ENCODE data around the gene HNF1B. TPM values are rescaled to one million over a fixed set of nuclear protein-coding genes. Genes with fewer than 3 reads are reported as not detected.

The HNF1B gene
- total and polyA plus RNA-seq, 12 donors = not detected

DNA sequence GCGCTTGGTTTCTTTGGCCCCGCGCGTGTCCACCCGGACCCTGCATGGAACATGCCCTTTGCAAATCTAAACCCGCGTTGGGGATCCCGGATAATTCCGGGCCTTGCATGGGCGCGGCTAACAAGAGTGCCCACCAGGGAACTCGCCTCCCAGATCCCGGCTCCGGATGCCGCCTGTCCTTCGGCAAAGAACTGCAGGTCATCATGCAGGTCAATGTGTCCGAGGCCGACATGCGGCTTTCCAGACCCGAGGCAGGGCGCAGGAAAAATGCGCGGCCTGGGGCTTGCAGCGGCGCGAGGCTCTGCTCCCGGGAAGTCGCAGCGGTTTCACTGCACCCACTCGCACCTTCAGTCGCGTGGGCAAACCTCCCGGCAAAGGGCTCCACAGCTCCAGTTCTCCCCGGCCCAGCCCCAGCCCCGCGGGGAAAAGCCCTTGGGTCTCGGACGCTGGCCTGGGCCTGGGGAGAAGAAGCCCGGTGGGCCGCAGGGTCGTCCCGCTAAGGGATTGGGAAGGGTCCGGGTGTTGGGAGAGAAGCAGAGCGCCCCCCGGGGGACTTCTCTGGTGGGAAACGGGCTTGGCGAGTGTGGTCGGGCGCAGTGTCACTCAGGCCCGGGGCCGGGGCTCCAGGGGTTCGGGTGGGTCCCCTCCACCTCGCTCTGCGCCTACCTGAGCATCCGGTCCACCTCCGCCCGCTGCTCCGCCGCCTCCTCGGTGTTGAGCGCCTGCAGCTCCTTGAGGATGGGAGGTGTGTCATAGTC lies 805 bp downstream of the HNF1B start:
- DNase-seq = no peak
- H3K36me3 ChIP-seq = no peaks in the 10 kb centered on the region
- peaks cover 32 to 100% (median 98%) of the 10 kb centered on the region in 7 donors for H3K27me3 ChIP-seq
- no peaks in the 10 kb centered on the region for H3K9me3 ChIP-seq
- intact Hi-C loops (cut with DNase I) = loop anchor here in 1 of 10 donors (2.0 kb wide), 1 partner anchor 43 kb away; no protein-coding TSS in a partner anchor
- H3K4me3 ChIP-seq = peak overlapping the region in 8 of 10 donors; percentile 19 to 52 (median 35)
- H3K27ac ChIP-seq = no peak overlapping the region
- peak in 4 of 8 donors; percentile 8 to 30 (median 10) for ATAC-seq
- TF ChIP-seq, protein P1, sequence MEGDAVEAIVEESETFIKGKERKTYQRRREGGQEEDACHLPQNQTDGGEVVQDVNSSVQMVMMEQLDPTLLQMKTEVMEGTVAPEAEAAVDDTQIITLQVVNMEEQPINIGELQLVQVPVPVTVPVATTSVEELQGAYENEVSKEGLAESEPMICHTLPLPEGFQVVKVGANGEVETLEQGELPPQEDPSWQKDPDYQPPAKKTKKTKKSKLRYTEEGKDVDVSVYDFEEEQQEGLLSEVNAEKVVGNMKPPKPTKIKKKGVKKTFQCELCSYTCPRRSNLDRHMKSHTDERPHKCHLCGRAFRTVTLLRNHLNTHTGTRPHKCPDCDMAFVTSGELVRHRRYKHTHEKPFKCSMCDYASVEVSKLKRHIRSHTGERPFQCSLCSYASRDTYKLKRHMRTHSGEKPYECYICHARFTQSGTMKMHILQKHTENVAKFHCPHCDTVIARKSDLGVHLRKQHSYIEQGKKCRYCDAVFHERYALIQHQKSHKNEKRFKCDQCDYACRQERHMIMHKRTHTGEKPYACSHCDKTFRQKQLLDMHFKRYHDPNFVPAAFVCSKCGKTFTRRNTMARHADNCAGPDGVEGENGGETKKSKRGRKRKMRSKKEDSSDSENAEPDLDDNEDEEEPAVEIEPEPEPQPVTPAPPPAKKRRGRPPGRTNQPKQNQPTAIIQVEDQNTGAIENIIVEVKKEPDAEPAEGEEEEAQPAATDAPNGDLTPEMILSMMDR (IDR thresholded peaks at IDR 0.05) = no peak
- WGBS, 2 donors = 3 to 4% methylated on average over 61 of the region's 61 CpGs
- H3K4me1 ChIP-seq = peaks cover 8 to 42% (median 32%) of the 10 kb centered on the region in 9 donors

DNA sequence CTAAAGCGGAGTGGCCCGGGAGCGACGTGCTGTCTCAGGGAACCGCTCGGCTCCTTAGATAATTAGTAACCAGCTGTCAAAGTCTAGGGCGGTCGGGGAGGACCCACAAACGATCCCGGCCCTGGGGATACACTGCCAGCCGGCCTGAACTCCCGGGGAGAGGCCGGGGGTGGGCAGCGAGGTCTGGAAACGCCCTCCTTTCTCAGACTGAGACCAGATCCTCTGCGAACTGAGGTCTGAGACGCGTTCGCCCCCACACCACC lies 1.3 kb downstream of the HNF1B start:
- peak overlapping the region in 8 of 10 donors; percentile 19 to 52 (median 35) for H3K4me3 ChIP-seq
- H3K27me3 ChIP-seq = peaks cover 36 to 100% (median 99%) of the 10 kb centered on the region in 7 donors
- H3K4me1 ChIP-seq = peaks cover 8 to 42% (median 32%) of the 10 kb centered on the region in 9 donors
- no peaks in the 10 kb centered on the region for H3K36me3 ChIP-seq
- 1 to 2% methylated on average over 19 of the region's 19 CpGs for WGBS, 2 donors
- TF ChIP-seq, protein P1 (IDR thresholded peaks at IDR 0.05) = no peak
- no peak overlapping the region for H3K27ac ChIP-seq
- ATAC-seq = peak in 2 of 8 donors; percentile 21 to 50
- no peaks in the 10 kb centered on the region for H3K9me3 ChIP-seq
- intact Hi-C loops (cut with DNase I) = no loop called here
- DNase-seq = no peak

DNA sequence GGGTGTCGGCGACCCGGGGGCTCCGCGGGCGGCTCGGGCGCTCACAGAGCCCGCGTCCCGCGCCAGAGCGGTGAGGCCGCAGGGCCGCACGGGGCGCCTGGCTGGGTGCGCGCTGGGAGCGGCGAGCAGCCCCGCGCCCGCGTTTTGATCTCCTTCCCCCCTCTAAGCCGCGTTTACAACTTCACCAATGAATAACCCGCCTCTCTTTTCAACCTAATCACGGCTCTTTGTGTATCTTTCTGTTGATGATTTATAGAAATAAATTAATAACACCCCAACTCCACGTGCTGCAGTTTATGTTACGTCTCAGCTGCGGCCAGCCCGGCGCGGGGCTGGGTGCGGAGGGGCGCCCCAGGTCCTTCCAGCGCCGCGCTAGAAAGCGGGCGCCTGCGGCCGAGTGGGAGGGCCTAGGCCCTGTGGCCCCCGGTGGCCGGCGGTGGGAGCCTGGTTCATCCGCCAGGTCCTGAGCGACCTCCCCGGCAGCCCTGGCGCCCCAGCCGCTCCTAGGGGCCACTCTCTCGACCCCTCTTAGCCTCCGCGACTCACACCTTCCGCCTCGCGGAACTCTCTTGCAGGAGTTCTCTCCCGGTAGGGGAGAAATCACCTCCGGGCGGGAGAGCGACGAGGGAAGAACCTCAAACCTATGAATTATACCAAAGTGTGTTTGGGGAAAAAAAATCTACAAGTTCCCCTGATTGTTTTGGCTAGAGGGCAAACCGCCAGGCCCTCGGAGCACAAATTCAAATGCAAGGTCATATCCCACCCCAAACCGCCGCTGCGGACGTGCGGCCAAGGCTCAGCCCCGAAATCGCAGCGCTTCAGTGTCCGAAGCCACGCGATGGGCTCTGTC lies 1.9 kb downstream of the HNF1B start:
- Histone ChIP-seq H3K36me3 (no peaks in the 10 kb centered on the region), H3K27me3 (peaks cover 41 to 100% (median 100%) of the 10 kb centered on the region in 7 donors), H3K9me3 (no peaks in the 10 kb centered on the region), H3K4me3 (peak overlapping the region in 9 of 10 donors; percentile 7 to 52 (median 36)), H3K4me1 (peaks cover 8 to 42% (median 32%) of the 10 kb centered on the region in 9 donors), H3K27ac (no peak overlapping the region)
- intact Hi-C loops (cut with DNase I) = no loop called here
- ATAC-seq (peak in 2 of 8 donors; percentile 17 to 32), DNase-seq (no peak)
- 3% methylated on average over 76 of the region's 76 CpGs for WGBS, 2 donors
- TF ChIP-seq, protein P1 (IDR thresholded peaks at IDR 0.05) = no peak

DNA sequence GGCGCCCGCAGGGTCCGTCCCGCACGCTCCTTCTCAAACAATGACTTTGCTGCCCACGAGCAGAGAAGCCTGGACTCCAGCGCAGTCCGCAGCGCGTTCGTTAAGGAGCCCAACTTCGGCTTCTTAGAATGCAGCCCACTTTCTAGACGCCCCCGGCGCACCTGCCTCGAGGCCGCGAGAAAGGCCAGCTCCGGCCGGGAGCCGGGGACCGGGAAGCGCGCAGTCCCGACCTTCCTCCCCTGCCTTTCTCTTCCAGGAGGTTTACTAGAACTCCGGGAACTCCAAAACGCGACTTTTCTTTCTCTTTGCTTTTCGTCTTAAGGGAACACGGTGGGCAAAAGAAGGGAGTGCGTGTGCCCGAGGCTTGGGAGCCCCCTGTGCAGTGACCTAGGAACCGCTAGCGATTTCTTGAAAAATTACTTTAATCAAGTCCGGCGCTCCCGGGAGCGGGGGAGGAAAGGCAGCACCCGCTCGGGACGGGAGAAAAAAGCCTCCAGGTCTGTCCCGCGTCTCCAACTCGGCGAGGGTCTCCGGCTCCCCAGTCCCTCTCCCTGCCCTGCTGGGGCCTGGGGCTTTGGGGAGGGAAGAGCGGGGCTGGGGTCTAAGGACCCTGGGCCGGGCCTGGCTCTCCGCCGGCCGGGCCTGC lies 2.6 kb downstream of the HNF1B start:
- WGBS, 2 donors = 1 to 2% methylated on average over 51 of the region's 51 CpGs

More for the DNA sequence above, 2.6 kb downstream of the HNF1B start:
- ATAC-seq (peak in 1 of 8 donors; percentile 16), DNase-seq (no peak)
- intact Hi-C loops (cut with DNase I) = no loop called here
- Histone ChIP-seq H3K4me1 (peaks cover 8 to 42% (median 32%) of the 10 kb centered on the region in 9 donors), H3K4me3 (peak overlapping the region in 9 of 10 donors; percentile 25 to 52 (median 37)), H3K36me3 (no peaks in the 10 kb centered on the region), H3K27ac (no peak overlapping the region), H3K27me3 (peaks cover 43 to 100% (median 100%) of the 10 kb centered on the region in 7 donors), H3K9me3 (no peaks in the 10 kb centered on the region)
- TF ChIP-seq, protein P1 (IDR thresholded peaks at IDR 0.05) = no peak
